RWPE1 (cell line): ENCODE measurements around the gene NNAT.
"Not testable (repeated sequence)": the region's sequence is repeated elsewhere in the genome, so short reads cannot be mapped to it uniquely, and the experiment has no call there.

Source experiments
- CTCF ChIA-PET: fragments of 350-600 bp; sonication (Branson Sonifier 250); formaldehyde crosslinking; extraction: SDS; loops from one replicate; lab custom pipeline; 2021; lab: Yijun Ruan, JAX
- POLR2A ChIA-PET: fragments of 400-600 bp; formaldehyde crosslinking; extraction: SDS; loops from one replicate; lab custom pipeline; 2020; ENCODE audit warnings: antibody characterized with exemption; ENCODE audit not compliant: low non-redundant PET; lab: Yijun Ruan, JAX
- DNase-seq: peaks from one replicate; pipeline ENCODE4 v3.0.0; 2012; ENCODE audit warnings: low spot score
- H3K27ac ChIP-seq: fragments of 450-650 bp; 2 replicates; pipeline ENCODE4 v1.5.1; 2017
- TF ChIP-seq, protein P1 (sequence below): fragments of 450-650 bp; conservative IDR thresholded peaks from 2 replicates; pipeline ENCODE4 v1.5.1; 2017; ENCODE audit warnings: low read depth, mild to moderate bottlenecking

NNAT gene

DNA sequence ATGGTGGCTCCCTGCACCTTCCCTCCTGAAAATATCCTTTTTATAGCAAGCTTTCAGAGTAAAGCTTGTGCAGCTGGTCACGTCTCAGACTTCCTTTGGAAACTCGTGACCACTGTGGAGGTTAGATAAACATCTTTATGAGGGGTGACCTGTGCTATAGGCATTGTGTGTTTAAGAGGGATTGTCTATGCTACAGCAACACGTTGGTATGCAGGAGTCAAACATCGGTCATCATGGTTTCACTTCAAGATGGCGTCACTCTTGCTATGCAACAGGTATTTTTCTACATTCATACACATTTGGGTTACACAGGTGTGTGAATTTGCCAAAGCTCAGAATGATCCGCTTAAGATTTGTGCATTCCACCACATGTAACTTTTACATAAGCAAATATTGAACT is 21.2 kb downstream of the NNAT start:
- H3K27ac ChIP-seq: no peak overlapping the region
- DNase-seq: no peak
- TF ChIP-seq, protein P1, sequence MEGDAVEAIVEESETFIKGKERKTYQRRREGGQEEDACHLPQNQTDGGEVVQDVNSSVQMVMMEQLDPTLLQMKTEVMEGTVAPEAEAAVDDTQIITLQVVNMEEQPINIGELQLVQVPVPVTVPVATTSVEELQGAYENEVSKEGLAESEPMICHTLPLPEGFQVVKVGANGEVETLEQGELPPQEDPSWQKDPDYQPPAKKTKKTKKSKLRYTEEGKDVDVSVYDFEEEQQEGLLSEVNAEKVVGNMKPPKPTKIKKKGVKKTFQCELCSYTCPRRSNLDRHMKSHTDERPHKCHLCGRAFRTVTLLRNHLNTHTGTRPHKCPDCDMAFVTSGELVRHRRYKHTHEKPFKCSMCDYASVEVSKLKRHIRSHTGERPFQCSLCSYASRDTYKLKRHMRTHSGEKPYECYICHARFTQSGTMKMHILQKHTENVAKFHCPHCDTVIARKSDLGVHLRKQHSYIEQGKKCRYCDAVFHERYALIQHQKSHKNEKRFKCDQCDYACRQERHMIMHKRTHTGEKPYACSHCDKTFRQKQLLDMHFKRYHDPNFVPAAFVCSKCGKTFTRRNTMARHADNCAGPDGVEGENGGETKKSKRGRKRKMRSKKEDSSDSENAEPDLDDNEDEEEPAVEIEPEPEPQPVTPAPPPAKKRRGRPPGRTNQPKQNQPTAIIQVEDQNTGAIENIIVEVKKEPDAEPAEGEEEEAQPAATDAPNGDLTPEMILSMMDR: no peak
- ChIA-PET POLR2A (interaction anchor here (0.5 kb wide), 1 partner anchor 330 kb away, joined by 4 read pairs; no protein-coding TSS in a partner anchor), CTCF (interaction anchor here (1.2 kb wide), 1 partner anchor 350 kb away, joined by 7 read pairs; no protein-coding TSS in a partner anchor)

DNA sequence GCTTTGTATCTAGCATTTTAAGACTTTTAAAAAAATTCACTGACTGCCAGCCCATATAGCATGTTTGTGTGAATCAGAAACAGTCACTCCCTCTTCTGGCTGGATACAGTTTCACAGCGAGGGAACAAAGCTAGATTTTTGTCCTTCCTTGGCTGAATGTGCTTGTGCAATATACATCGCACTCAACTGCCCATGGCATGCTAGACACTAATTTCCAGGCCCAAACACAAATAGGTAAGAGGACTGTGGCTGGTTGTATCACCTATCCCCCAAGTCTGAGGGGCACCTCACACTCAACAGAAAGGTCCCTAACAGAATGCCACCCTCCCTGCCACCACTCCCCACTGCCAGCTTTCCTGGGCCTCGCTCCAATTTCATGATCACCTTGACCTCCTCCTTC is 22.8 kb downstream of the NNAT start:
- DNase-seq: peak; percentile 63
- TF ChIP-seq, protein P1: peak; percentile 44
- CTCF ChIA-PET: interaction anchor here (0.6 to 1.0 kb wide), 5 partner anchors 9 to 679 kb away, joined by 3 read pairs; no protein-coding TSS in a partner anchor
- POLR2A ChIA-PET: no interaction called here
- H3K27ac ChIP-seq: no peak overlapping the region

DNA sequence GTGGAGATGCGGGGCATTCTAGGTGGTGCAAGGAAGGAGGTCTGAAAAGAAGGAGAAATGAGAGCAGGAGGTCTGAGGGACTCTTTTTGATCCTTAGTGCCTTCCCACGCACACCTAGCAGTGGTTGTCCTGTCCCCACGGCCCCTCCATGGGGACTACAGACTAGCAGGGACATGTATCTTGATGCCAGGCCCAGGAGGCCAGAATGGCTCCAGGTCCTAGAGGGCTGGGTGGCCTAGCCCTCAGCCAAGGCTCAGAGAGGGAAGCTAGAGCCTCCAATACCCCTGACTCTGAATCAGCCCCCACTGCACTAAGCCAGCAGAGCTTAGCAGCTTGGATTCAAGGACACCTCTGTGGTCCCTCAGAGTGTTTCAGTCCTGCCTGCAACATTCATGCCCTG is 23.3 kb downstream of the NNAT start:
- TF ChIP-seq, protein P1: no peak
- CTCF ChIA-PET: interaction anchor here (0.5 to 1.0 kb wide), 5 partner anchors 10 to 443 kb away, joined by 3 to 4 read pairs (median 3); no protein-coding TSS in a partner anchor

DNA sequence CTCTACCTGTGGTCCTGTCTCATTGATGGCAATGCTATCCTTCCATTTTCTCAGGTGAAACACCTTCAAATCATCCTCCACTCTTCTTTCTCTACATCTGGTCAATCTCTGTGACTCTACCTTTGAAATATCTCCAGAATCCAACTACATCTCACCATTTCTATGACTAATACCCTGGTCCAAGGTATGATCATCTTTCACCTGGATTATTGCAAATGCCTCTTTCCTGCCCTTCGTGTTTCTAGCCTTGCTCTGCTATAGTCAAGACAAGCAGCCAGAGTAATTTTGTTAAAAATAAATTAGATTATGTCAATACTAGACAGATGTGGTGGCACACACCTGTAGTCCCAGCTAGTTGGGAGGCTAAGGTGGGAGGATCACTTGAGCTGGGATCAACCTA is 24.5 kb downstream of the NNAT start:
- no peak for DNase-seq
- TF ChIP-seq, protein P1: no peak
- ChIA-PET POLR2A (no interaction called here), CTCF (no interaction called here)
- H3K27ac ChIP-seq: no peak overlapping the region

More for the DNA sequence above, 23.3 kb downstream of the NNAT start:
- H3K27ac ChIP-seq: no peak overlapping the region
- POLR2A ChIA-PET: no interaction called here
- DNase-seq: no peak

DNA sequence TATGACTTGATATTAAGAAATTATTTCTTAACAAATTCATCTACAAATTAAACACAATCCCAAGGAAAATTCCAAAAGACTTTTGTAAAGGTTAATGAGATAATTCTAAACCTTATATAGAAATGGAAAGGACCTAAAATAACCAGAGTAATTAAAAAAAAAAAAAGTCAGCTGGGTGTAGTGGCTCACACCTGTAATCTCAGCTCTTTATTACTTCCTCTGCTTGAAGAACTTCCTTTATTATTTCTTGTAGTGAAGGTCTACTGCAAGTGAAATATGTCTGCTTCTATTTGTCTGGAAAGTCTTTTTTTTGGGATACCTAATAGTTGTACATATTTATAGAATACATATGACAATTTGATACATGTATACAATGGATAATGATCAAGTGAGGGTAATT is 26.9 kb downstream of the NNAT start:
- no peak overlapping the region for H3K27ac ChIP-seq
- DNase-seq: no peak
- POLR2A ChIA-PET: no interaction called here
- CTCF ChIA-PET: interaction anchor here (0.6 kb wide), 1 partner anchor 335 kb away, joined by 5 read pairs; no protein-coding TSS in a partner anchor
- TF ChIP-seq, protein P1: no peak

DNA sequence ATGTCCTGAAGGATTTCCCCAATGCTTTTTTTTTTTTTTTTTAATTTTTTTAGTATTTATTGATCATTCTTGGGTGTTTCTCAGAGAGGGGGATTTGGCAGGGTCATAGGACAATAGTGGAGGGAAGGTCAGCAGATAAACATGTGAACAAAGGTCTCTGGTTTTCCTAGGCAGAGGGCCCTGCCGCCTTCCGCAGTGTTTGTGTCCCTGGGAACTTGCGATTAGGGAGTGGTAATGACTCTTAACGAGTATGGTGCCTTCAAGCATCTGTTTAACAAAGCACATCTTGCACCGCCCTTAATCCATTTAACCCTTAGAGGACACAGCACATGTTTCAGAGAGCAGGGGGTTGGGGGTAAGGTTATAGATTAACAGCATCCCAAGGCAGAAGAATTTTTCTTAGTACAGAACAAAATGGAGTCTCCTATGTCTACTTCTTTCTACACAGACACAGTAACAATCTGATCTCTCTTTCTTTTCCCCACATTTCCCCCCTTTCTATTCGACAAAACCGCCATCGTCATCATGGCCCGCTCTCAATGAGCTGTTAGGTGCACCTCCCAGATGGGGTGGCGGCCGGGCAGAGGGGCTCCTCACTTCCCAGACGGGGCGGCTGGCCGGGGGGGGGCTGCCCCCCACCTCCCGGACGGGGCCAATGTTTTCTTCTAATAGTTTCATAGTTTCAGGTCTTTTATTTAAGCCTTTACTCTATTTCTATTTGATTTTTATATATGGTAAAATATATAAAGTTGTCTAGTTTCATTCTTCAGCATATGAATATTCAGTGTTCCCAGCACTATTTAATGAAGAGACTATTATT is 29.3 kb downstream of the NNAT start:
- CTCF ChIA-PET: interaction anchor here (0.6 kb wide), 1 partner anchor 568 kb away, joined by 5 read pairs; no protein-coding TSS in a partner anchor
- DNase-seq, POLR2A ChIA-PET, H3K27ac ChIP-seq: not testable (repeated sequence)

DNA sequence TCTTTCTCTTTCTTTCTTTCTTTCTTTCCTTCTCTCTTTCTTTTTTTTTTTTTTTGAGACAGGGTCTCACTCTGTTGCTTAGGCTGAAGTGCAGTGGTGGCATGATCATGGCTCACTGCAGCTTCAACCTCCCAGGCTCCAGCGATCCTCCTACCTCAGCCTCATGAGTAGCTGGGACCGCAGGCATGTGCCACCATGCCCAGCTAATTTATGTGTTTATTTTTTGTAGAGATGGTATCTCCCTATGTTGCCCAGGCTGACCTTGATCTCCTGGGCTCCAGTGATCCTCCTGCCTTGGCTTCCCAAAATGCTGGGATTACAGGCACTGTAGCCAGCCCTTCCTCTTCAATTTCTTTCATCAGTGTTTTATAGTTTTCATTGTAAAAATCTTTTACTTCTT is 30.6 kb downstream of the NNAT start:
- not testable (repeated sequence) for H3K27ac ChIP-seq, DNase-seq
- ChIA-PET CTCF (interaction anchor here (0.8 kb wide), 1 partner anchor 13 kb away, joined by 5 read pairs; no protein-coding TSS in a partner anchor), POLR2A (interaction anchor here (0.6 kb wide), 1 partner anchor 18 kb away, joined by 5 read pairs; no protein-coding TSS in a partner anchor)
